HepG2 (cell line): ENCODE results near the gene NCKIPSD. TPM values are rescaled to one million over a fixed set of nuclear protein-coding genes. Genes with fewer than 3 reads are reported as not detected.
A peak's percentile ranks its signal among the peaks of the same experiment; 100 is the strongest.

Experiments used
- AGO1 ChIP-seq: fragments of 200-400 bp; formaldehyde crosslinking; IDR thresholded peaks from 2 replicates; pipeline ENCODE4 v1.6.1; 2017; ENCODE audit warnings: mild to moderate bottlenecking, low read depth, low read length, moderate library complexity; ENCODE audit not compliant: poor library complexity, severe bottlenecking
- AGO2 ChIP-seq: fragments of 200-400 bp; formaldehyde crosslinking; optimal IDR thresholded peaks from 2 replicates; pipeline ENCODE3; 2017; ENCODE audit warnings: mild to moderate bottlenecking, low read depth, low read length, moderate library complexity
- ARNTL ChIP-seq: sonication (generic); formaldehyde crosslinking; IDR thresholded peaks from 2 replicates; pipeline ENCODE4 v1.4.0; 2020; ENCODE audit warnings: mild to moderate bottlenecking, missing genetic modification reagents
- CEBPG ChIP-seq: IDR thresholded peaks from 2 replicates; pipeline ENCODE4 v1.6.1; 2016
- CENPT ChIP-seq: sonication (generic); formaldehyde crosslinking; IDR thresholded peaks from 2 replicates; pipeline ENCODE4 v1.8.0; 2022; ENCODE audit warnings: low read depth, mild to moderate bottlenecking, moderate library complexity, missing genetic modification reagents
- CHCHD3 ChIP-seq: sonication (generic); formaldehyde crosslinking; IDR thresholded peaks from 2 replicates; pipeline ENCODE4 v1.8.0; 2022; ENCODE audit warnings: mild to moderate bottlenecking, missing genetic modification reagents, moderate library complexity
- ERF ChIP-seq: IDR thresholded peaks from 2 replicates; pipeline ENCODE4 v1.6.1; 2018; ENCODE audit warnings: missing biosample characterization, missing genetic modification reagents
- GTF2F1 ChIP-seq: fragments of 150-350 bp; IDR thresholded peaks from 2 replicates; pipeline ENCODE4 v1.6.1; 2014; ENCODE audit warnings: low read length
- HMG20B ChIP-seq: conservative IDR thresholded peaks from 2 replicates; pipeline ENCODE4 v1.6.1; 2016; ENCODE audit warnings: missing genetic modification reagents, missing compliant biosample characterization
- KAT2B ChIP-seq: fragments of 150-350 bp; IDR thresholded peaks from 2 replicates; pipeline ENCODE4 v1.6.1; 2014; ENCODE audit warnings: low read depth, low read length, borderline replicate concordance
- KMT2B ChIP-seq: IDR thresholded peaks from 2 replicates; pipeline ENCODE4 v1.6.1; 2016; ENCODE audit warnings: missing genetic modification reagents, missing compliant biosample characterization
- MAF1 ChIP-seq: sonication (generic); formaldehyde crosslinking; IDR thresholded peaks from 2 replicates; pipeline ENCODE4 v1.5.0; 2020; ENCODE audit warnings: missing genetic modification reagents, borderline replicate concordance
- MBNL3 ChIP-seq: fragments of 250-450 bp; sonication (Bioruptor Pico); conservative IDR thresholded peaks from 2 replicates; pipeline ENCODE4 v1.8.0; 2022; ENCODE audit warnings: mild to moderate bottlenecking, inconsistent platforms
- NFIC ChIP-seq: IDR thresholded peaks from 2 replicates; pipeline ENCODE4 v1.6.1; 2012; ENCODE audit warnings: mild to moderate bottlenecking, low read length, inconsistent platforms
- NFRKB ChIP-seq: fragments of 450-650 bp; IDR thresholded peaks from 2 replicates; pipeline ENCODE4 v1.6.1; 2017
- PHF5A ChIP-seq: IDR thresholded peaks from one replicate; pipeline ENCODE4 v1.6.1; 2018; ENCODE audit warnings: low read depth, missing genetic modification reagents; ENCODE audit not compliant: unreplicated experiment
- PHF8 ChIP-seq: sonication (generic); formaldehyde crosslinking; IDR thresholded peaks from 2 replicates; pipeline ENCODE4 v1.5.0; 2020; ENCODE audit warnings: missing genetic modification reagents
- SNAPC5 ChIP-seq: sonication (generic); formaldehyde crosslinking; IDR thresholded peaks from 2 replicates; pipeline ENCODE4 v1.8.1; 2023; ENCODE audit warnings: mild to moderate bottlenecking, missing genetic modification reagents, borderline replicate concordance
- TFE3 ChIP-seq: IDR thresholded peaks from 2 replicates; pipeline ENCODE4 v1.6.1; 2016
- TGIF2 ChIP-seq: IDR thresholded peaks from 2 replicates; pipeline ENCODE4 v1.6.1; 2016; ENCODE audit warnings: control low read depth, missing compliant biosample characterization
- U2AF2 ChIP-seq: fragments of 200-400 bp; formaldehyde crosslinking; IDR thresholded peaks from 2 replicates; pipeline ENCODE4 v1.6.1; 2017; ENCODE audit warnings: low read depth, mild to moderate bottlenecking, low read length
- ZBTB33 ChIP-seq: sonication (generic); formaldehyde crosslinking; IDR thresholded peaks from 2 replicates; pipeline ENCODE4 v1.4.0; 2020; ENCODE audit warnings: missing genetic modification reagents
- ZC3H4 ChIP-seq: sonication (generic); formaldehyde crosslinking; IDR thresholded peaks from 2 replicates; pipeline ENCODE4 v1.4.0; 2020; ENCODE audit warnings: missing genetic modification reagents, borderline replicate concordance
- ZFP37 ChIP-seq: sonication (generic); formaldehyde crosslinking; IDR thresholded peaks from 2 replicates; pipeline ENCODE4 v1.4.0; 2020; ENCODE audit warnings: missing genetic modification reagents, borderline replicate concordance
- ZNF10 ChIP-seq: sonication (generic); formaldehyde crosslinking; IDR thresholded peaks from 2 replicates; pipeline ENCODE4 v1.4.0; 2020; ENCODE audit warnings: mild to moderate bottlenecking, low read depth, missing genetic modification reagents, borderline replicate concordance
- ZNF256 ChIP-seq: sonication (generic); formaldehyde crosslinking; conservative IDR thresholded peaks from 2 replicates; pipeline ENCODE4 v1.4.0; 2020; ENCODE audit warnings: missing genetic modification reagents
- ZNF431 ChIP-seq: sonication (generic); formaldehyde crosslinking; IDR thresholded peaks from 2 replicates; pipeline ENCODE4 v1.9.0; 2022; ENCODE audit warnings: missing genetic modification reagents, low read depth, mild to moderate bottlenecking, borderline replicate concordance
- ZNF550 ChIP-seq: sonication (generic); formaldehyde crosslinking; IDR thresholded peaks from 2 replicates; pipeline ENCODE4 v1.4.0; 2020; ENCODE audit warnings: mild to moderate bottlenecking, missing genetic modification reagents, borderline replicate concordance
- ZNF792 ChIP-seq: IDR thresholded peaks from 2 replicates; pipeline ENCODE4 v1.6.1; 2016
- ZSCAN9 ChIP-seq: IDR thresholded peaks from 2 replicates; pipeline ENCODE4 v1.6.1; 2016; ENCODE audit warnings: borderline replicate concordance
- polyA plus RNA-seq, 8 experiments: library from polyadenylated mRNA; depleted of rRNA in 3 of 8; stranded (reverse) in 7 of 8; unstranded in 1 of 8; fragments of >200 nt; fragmentation: Illumina TruSeq in 4 of 8; extraction: Trizol in 4 of 8; gene quantifications; 2 replicates each; pipeline versions ENCODE4 v1.2.1 to v1.2.3, GENCODE V29; 2011 to 2016; ENCODE audit warnings: low read depth in 4 of 8, missing spikeins in 1 of 8, mixed read lengths in 1 of 8; ENCODE audit not compliant: insufficient read depth in 1 of 8
- total RNA-seq, 5 experiments: library from RNA; depleted of rRNA; stranded (reverse); fragments of >200 nt; fragmentation: Illumina TruSeq; extraction: Trizol; gene quantifications; 2 replicates each; pipeline ENCODE4 v1.2.3, GENCODE V29; 2016; ENCODE audit warnings: low read depth in 1 of 5

Gene NCKIPSD
- total and polyA plus RNA-seq, 2 of the 13 experiments (the other 11 are each of a cell fraction or from before 2014, with no cell fraction given) = 13.5 to 35.2 TPM

GRCh38 chr3:48663489-48664312 is 22.0 kb downstream of the NCKIPSD start (continued):
- TF ChIP-seq ZNF256 (CRISPR knock-in tag) (no peak), AGO1 (peak; percentile 97), ZC3H4 (CRISPR knock-in tag) (0 out of 2 replicates have a peak, but pooled peaks have one; percentile 64), ZNF431 (peak; percentile 76; the same call in 1 of the 2 replicates), CHCHD3 (CRISPR knock-in tag) (peak; percentile 57; the same call in 1 of the 2 replicates), MBNL3 (no peak), PHF8 (CRISPR knock-in tag) (peak; percentile 57; the same call in 1 of the 2 replicates), TFE3 (peak; percentile 69), ZNF550 (CRISPR knock-in tag) (no peak), ZNF10 (CRISPR knock-in tag) (no peak), HMG20B (CRISPR knock-in tag) (no peak), ZNF792 (peak; percentile 73; the same call in 1 of the 2 replicates), MAF1 (CRISPR knock-in tag) (0 out of 2 replicates have a peak, but pooled peaks have one; percentile 66), CEBPG (CRISPR knock-in tag) (peak; percentile 57), SNAPC5 (CRISPR knock-in tag) (no peak), NFRKB (no peak), TGIF2 (CRISPR knock-in tag) (peak; percentile 30; the same call in 1 of the 2 replicates), PHF5A (CRISPR knock-in tag) (peak; percentile 49), ERF (CRISPR knock-in tag) (no peak; the same call in 1 of the 2 replicates), AGO2 (peak; percentile 99), KAT2B (no peak), NFIC (no peak), GTF2F1 (no peak), U2AF2 (no peak), ZBTB33 (CRISPR knock-in tag) (0 out of 2 replicates have a peak, but pooled peaks have one; percentile 8), ARNTL (peak; percentile 87), KMT2B (CRISPR knock-in tag) (no peak; the same call in 1 of the 2 replicates), CENPT (CRISPR knock-in tag) (peak; percentile 46; the same call in 1 of the 2 replicates), ZSCAN9 (CRISPR knock-in tag) (no peak), ZFP37 (CRISPR knock-in tag) (peak; percentile 87; the same call in 1 of the 2 replicates)
